DND-41 (cell line): ENCODE measurements around the gene KIF5A.

ENCODE experiments used
- ATAC-seq: fragments of 200-7000 bp; cut with Tn5 transposase; 3 replicates; pipeline ENCODE4 v1.9.1; 2021; ENCODE audit warnings: low read depth; ENCODE audit not compliant: insufficient read depth
- DNase-seq: peaks from one replicate; pipeline ENCODE4 v3.0.0-alpha.2; 2020
- H2AFZ ChIP-seq: 2 replicates; pipeline ENCODE4 v1.6.0; 2012; ENCODE audit warnings: low read depth, low read length
- H3K27ac ChIP-seq: 2 replicates; pipeline ENCODE4 v1.5.1; 2012; ENCODE audit warnings: low read length, inconsistent platforms
- H3K27me3 ChIP-seq: fragments of 200-600 bp; sonication (generic); 2 replicates; pipeline ENCODE4 v1.6.0; 2012; ENCODE audit warnings: low read length, mild to moderate bottlenecking, inconsistent platforms; ENCODE audit not compliant: insufficient read depth, poor library complexity
- H3K36me3 ChIP-seq: 2 replicates; pipeline ENCODE4 v1.5.1; 2012; ENCODE audit warnings: low read length, inconsistent platforms; ENCODE audit not compliant: insufficient read depth
- H3K4me1 ChIP-seq: 2 replicates; pipeline ENCODE4 v1.5.1; 2012; ENCODE audit warnings: mild to moderate bottlenecking, low read length; ENCODE audit not compliant: insufficient read depth
- H3K4me2 ChIP-seq: 2 replicates; pipeline ENCODE4 v1.6.0; 2012; ENCODE audit warnings: mild to moderate bottlenecking, moderate library complexity, low read length, inconsistent platforms; ENCODE audit not compliant: insufficient read depth
- H3K4me3 ChIP-seq, 2 experiments: fragments of 200-600 bp in 1 of 2; shearing (Covaris generic) in 1 of 2; 2 replicates each; pipeline ENCODE4 v1.5.1; 2012 to 2016; ENCODE audit warnings: inconsistent platforms in 2 of 2, low read length in 2 of 2, mild to moderate bottlenecking in 2 of 2, low read depth in 1 of 2, moderate library complexity in 1 of 2
- H3K79me2 ChIP-seq: 2 replicates; pipeline ENCODE4 v1.6.0; 2012; ENCODE audit warnings: low read length, inconsistent platforms; ENCODE audit not compliant: insufficient read depth
- H3K9ac ChIP-seq: 2 replicates; pipeline ENCODE4 v1.6.0; 2012; ENCODE audit warnings: low read depth, mild to moderate bottlenecking, inconsistent platforms, low read length, moderate library complexity
- H3K9me3 ChIP-seq: 2 replicates; pipeline ENCODE4 v1.5.1; 2012; ENCODE audit warnings: low read length, moderate library complexity, mild to moderate bottlenecking, inconsistent platforms; ENCODE audit not compliant: insufficient read depth, severe bottlenecking
- H4K20me1 ChIP-seq: 2 replicates; pipeline ENCODE4 v1.6.0; 2012; ENCODE audit warnings: low read length; ENCODE audit not compliant: insufficient read depth
- CTCF ChIP-seq: IDR thresholded peaks from 2 replicates; pipeline ENCODE4 v1.5.1; 2012; ENCODE audit warnings: borderline replicate concordance, low read length, moderate library complexity, mild to moderate bottlenecking; ENCODE audit not compliant: poor library complexity, severe bottlenecking; ENCODE audit errors: extremely low read depth
- EZH2 ChIP-seq: IDR thresholded peaks from 3 replicates; pipeline ENCODE4 v1.6.1; 2012; ENCODE audit warnings: borderline replicate concordance, low read depth, mild to moderate bottlenecking, moderate library complexity, low read length, inconsistent platforms; ENCODE audit not compliant: severe bottlenecking

Gene KIF5A

GRCh38 chr12:57630891-57631433 lies 81.1 kb downstream of the KIF5A start:
- Histone ChIP-seq H3K4me3 (no peak overlapping the region), H3K9ac (no peak overlapping the region), H3K4me1 (no peaks in the 10 kb centered on the region), H2AFZ (no peak overlapping the region), H3K4me2 (no peak overlapping the region), H3K36me3 (no peaks in the 10 kb centered on the region), H3K79me2 (no peaks in the 10 kb centered on the region), H3K27ac (no peak overlapping the region), H3K9me3 (no peaks in the 10 kb centered on the region), H3K27me3 (no peaks in the 10 kb centered on the region), H4K20me1 (no peaks in the 10 kb centered on the region)
- ATAC-seq, result no peak
- TF ChIP-seq CTCF (no peak), EZH2 (no peak)
- DNase-seq, result no peak

- TF ChIP-seq EZH2, result no peak
- no peaks in the 10 kb centered on the region for H3K9me3 ChIP-seq
- H3K79me2 ChIP-seq, result no peaks in the 10 kb centered on the region
- no peak overlapping the region for H3K4me3 ChIP-seq
- H2AFZ ChIP-seq, result no peak overlapping the region
- no peaks in the 10 kb centered on the region for H3K4me1 ChIP-seq
- DNase-seq (no peak), ATAC-seq (no peak)
- H4K20me1 ChIP-seq, result no peaks in the 10 kb centered on the region
- H3K9ac ChIP-seq, result no peak overlapping the region
- no peaks in the 10 kb centered on the region for H3K36me3 ChIP-seq
- H3K27me3 ChIP-seq, result no peaks in the 10 kb centered on the region
- H3K4me2 ChIP-seq, result no peak overlapping the region
- H3K27ac ChIP-seq, result no peak overlapping the region
Observed at GRCh38 chr12:57631566-57632072, 81.8 kb downstream of the KIF5A start.

GRCh38 chr12:57632073-57632957 lies 82.5 kb downstream of the KIF5A start:
- Histone ChIP-seq H4K20me1 (no peaks in the 10 kb centered on the region), H3K4me2 (no peak overlapping the region), H3K4me1 (no peaks in the 10 kb centered on the region), H3K36me3 (no peaks in the 10 kb centered on the region), H3K27ac (no peak overlapping the region), H3K79me2 (no peaks in the 10 kb centered on the region), H2AFZ (no peak overlapping the region), H3K4me3 (no peak overlapping the region), H3K9me3 (no peaks in the 10 kb centered on the region), H3K27me3 (no peaks in the 10 kb centered on the region), H3K9ac (no peak overlapping the region)
- DNase-seq, result no peak
- no peak for TF ChIP-seq EZH2
- no peak for TF ChIP-seq CTCF
- no peak for ATAC-seq
